Gastroesophageal sphincter (tissue), 3 donors: Measurements from ENCODE around the gene GSK3B.

Experiments used
- EP300 ChIP-seq: sonication (generic); formaldehyde crosslinking; IDR thresholded peaks from one replicate; pipeline ENCODE4 v1.6.1; 2017; ENCODE audit warnings: antibody characterized with exemption, mild to moderate bottlenecking
- POLR2A ChIP-seq, 2 donors: fragments of 450-650 bp; IDR thresholded peaks; one replicate each; pipeline ENCODE4 v1.6.1; 2017; ENCODE audit warnings: antibody characterized with exemption in 2 of 2, mild to moderate bottlenecking in 2 of 2, moderate library complexity in 1 of 2
- POLR2AphosphoS5 ChIP-seq: sonication (generic); formaldehyde crosslinking; IDR thresholded peaks from one replicate; pipeline ENCODE4 v1.6.1; 2017; ENCODE audit warnings: antibody characterized with exemption
- TF ChIP-seq, protein P1 (sequence below), 4 experiments: fragments of 200-600 bp in 2 of 4; fragments of 450-650 bp in 2 of 4; sonication (generic) in 1 of 4; IDR thresholded peaks; one replicate each; pipeline ENCODE4 v1.5.1; 2017 to 2019; ENCODE audit warnings: antibody characterized with exemption in 4 of 4, mild to moderate bottlenecking in 2 of 4, moderate library complexity in 2 of 4

DNA sequence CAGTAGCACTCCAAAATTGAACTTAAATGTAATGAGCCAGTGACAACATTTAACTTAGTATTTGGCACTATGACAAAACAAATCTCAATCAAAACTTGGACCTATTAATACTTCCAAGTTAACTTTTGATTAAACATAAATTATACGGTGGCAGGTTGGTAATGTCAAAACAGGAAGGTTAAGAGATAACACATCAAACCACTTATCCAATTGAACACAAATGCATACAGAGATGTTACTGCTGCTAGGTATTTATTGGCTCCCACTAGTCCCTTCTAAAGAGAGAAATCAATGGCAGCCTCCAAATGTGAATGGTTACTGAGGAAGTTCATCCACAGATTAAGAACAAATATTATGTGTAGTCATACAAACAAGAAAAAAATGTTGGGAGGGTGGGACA lies 1.8 kb downstream of the GSK3B start:
- TF ChIP-seq, protein P1, sequence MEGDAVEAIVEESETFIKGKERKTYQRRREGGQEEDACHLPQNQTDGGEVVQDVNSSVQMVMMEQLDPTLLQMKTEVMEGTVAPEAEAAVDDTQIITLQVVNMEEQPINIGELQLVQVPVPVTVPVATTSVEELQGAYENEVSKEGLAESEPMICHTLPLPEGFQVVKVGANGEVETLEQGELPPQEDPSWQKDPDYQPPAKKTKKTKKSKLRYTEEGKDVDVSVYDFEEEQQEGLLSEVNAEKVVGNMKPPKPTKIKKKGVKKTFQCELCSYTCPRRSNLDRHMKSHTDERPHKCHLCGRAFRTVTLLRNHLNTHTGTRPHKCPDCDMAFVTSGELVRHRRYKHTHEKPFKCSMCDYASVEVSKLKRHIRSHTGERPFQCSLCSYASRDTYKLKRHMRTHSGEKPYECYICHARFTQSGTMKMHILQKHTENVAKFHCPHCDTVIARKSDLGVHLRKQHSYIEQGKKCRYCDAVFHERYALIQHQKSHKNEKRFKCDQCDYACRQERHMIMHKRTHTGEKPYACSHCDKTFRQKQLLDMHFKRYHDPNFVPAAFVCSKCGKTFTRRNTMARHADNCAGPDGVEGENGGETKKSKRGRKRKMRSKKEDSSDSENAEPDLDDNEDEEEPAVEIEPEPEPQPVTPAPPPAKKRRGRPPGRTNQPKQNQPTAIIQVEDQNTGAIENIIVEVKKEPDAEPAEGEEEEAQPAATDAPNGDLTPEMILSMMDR (IDR thresholded peaks at IDR 0.05), result no peak
- TF ChIP-seq POLR2A (IDR thresholded peaks at IDR 0.05) (no peak), POLR2AphosphoS5 (no peak), EP300 (no peak)
